HEK293 (cell line): ENCODE results near the gene SZT2.

Experiments
- CTCF ChIA-PET: fragments of 350-600 bp; formaldehyde crosslinking; extraction: SDS; loops from one replicate; lab custom pipeline; 2021; ENCODE audit warnings: antibody characterized with exemption; lab: Yijun Ruan, JAX
- POLR2A ChIA-PET: fragments of 300-600 bp; formaldehyde crosslinking; extraction: SDS; loops from one replicate; lab custom pipeline; 2020; ENCODE audit warnings: antibody characterized with exemption, inconsistent platforms; lab: Yijun Ruan, JAX
- H3K27ac ChIP-seq: fragments of 200-500 bp; sonication (Bioruptor generic); 2 replicates; pipeline ENCODE4 v1.5.1; 2014; ENCODE audit warnings: low read depth, low read length, control low read depth, inconsistent platforms; ENCODE audit errors: extremely low read depth
- H3K36me3 ChIP-seq, 2 experiments: fragments of 200-500 bp in 1 of 2; sonication (Bioruptor generic) in 1 of 2; 1 replicate in 1 of 2; 2 replicates in 1 of 2; pipeline ENCODE4 v1.5.1; 2014 to 2017; ENCODE audit warnings: inconsistent platforms in 2 of 2, low read length in 2 of 2; ENCODE audit not compliant: control insufficient read depth in 2 of 2, insufficient read depth in 1 of 2
- H3K4me1 ChIP-seq: fragments of 200-500 bp; sonication (Bioruptor generic); 2 replicates; pipeline ENCODE4 v1.5.1; 2014; ENCODE audit warnings: mild to moderate bottlenecking, low read length, inconsistent platforms; ENCODE audit not compliant: control insufficient read depth, insufficient read depth
- H3K4me3 ChIP-seq: 2 replicates; pipeline ENCODE4 v1.5.1; 2011; ENCODE audit warnings: low read depth, mild to moderate bottlenecking, control low read depth, low read length, moderate library complexity
- H3K9me3 ChIP-seq: fragments of 200-500 bp; sonication (Bioruptor generic); 2 replicates; pipeline ENCODE4 v1.5.1; 2014; ENCODE audit warnings: low read depth, low read length, inconsistent platforms; ENCODE audit not compliant: control insufficient read depth, insufficient read depth
- OVOL3 ChIP-seq: fragments of 450-650 bp; formaldehyde crosslinking; IDR thresholded peaks from 2 replicates; pipeline ENCODE4 v1.5.1; 2016; ENCODE audit warnings: missing biosample characterization, missing genetic modification characterization
- PRDM10 ChIP-seq: fragments of 450-650 bp; formaldehyde crosslinking; IDR thresholded peaks from 2 replicates; pipeline ENCODE4 v1.5.1; 2016; ENCODE audit warnings: missing biosample characterization, missing genetic modification characterization
- SP3 ChIP-seq: fragments of 450-650 bp; formaldehyde crosslinking; IDR thresholded peaks from 2 replicates; pipeline ENCODE4 v1.5.1; 2016; ENCODE audit warnings: missing biosample characterization, missing genetic modification characterization
- TCF7L2 ChIP-seq: IDR thresholded peaks from 2 replicates; pipeline ENCODE4 v1.6.1; 2011; ENCODE audit warnings: low read depth, mild to moderate bottlenecking, inconsistent platforms, low read length, moderate library complexity, borderline replicate concordance
- YY2 ChIP-seq: fragments of 450-650 bp; formaldehyde crosslinking; IDR thresholded peaks from 2 replicates; pipeline ENCODE4 v1.5.1; 2016; ENCODE audit warnings: missing biosample characterization, missing genetic modification characterization
- ZBTB44 ChIP-seq: fragments of 450-650 bp; IDR thresholded peaks from 2 replicates; pipeline ENCODE4 v1.5.1; 2018; ENCODE audit warnings: missing biosample characterization, mild to moderate bottlenecking, missing genetic modification characterization
- ZBTB7A ChIP-seq: fragments of 450-650 bp; formaldehyde crosslinking; IDR thresholded peaks from 2 replicates; pipeline ENCODE4 v1.5.1; 2016; ENCODE audit warnings: low read depth, missing biosample characterization, missing genetic modification characterization
- ZFHX2 ChIP-seq: fragments of 450-650 bp; formaldehyde crosslinking; conservative IDR thresholded peaks from 2 replicates; pipeline ENCODE4 v1.5.1; 2016; ENCODE audit warnings: missing biosample characterization, missing genetic modification characterization
- ZFP3 ChIP-seq: fragments of 450-650 bp; formaldehyde crosslinking; IDR thresholded peaks from 2 replicates; pipeline ENCODE4 v1.5.1; 2016; ENCODE audit warnings: low read depth, missing biosample characterization, missing genetic modification characterization
- ZNF133 ChIP-seq: fragments of 450-650 bp; formaldehyde crosslinking; IDR thresholded peaks from 2 replicates; pipeline ENCODE4 v1.5.1; 2016; ENCODE audit warnings: missing biosample characterization, missing genetic modification characterization
- ZNF174 ChIP-seq: fragments of 450-650 bp; formaldehyde crosslinking; IDR thresholded peaks from 2 replicates; pipeline ENCODE4 v1.5.0; 2017; ENCODE audit warnings: missing biosample characterization, mild to moderate bottlenecking, missing genetic modification characterization
- ZNF184 ChIP-seq: fragments of 450-650 bp; IDR thresholded peaks from 2 replicates; pipeline ENCODE4 v1.5.1; 2018; ENCODE audit warnings: missing biosample characterization, mild to moderate bottlenecking, missing genetic modification characterization
- ZNF266 ChIP-seq: fragments of 450-650 bp; formaldehyde crosslinking; IDR thresholded peaks from 2 replicates; pipeline ENCODE4 v1.5.1; 2016; ENCODE audit warnings: missing biosample characterization, missing genetic modification characterization, low read depth
- ZNF292 ChIP-seq: fragments of 450-650 bp; formaldehyde crosslinking; IDR thresholded peaks from 2 replicates; pipeline ENCODE4 v1.5.1; 2016; ENCODE audit warnings: low read depth, missing biosample characterization, missing genetic modification characterization, borderline replicate concordance
- ZNF341 ChIP-seq: fragments of 450-650 bp; formaldehyde crosslinking; IDR thresholded peaks from 2 replicates; pipeline ENCODE4; 2016; ENCODE audit warnings: low read depth, missing biosample characterization, missing genetic modification characterization
- ZNF362 ChIP-seq: fragments of 450-650 bp; formaldehyde crosslinking; IDR thresholded peaks from 2 replicates; pipeline ENCODE4 v1.5.1; 2016; ENCODE audit warnings: missing biosample characterization, missing genetic modification characterization
- ZNF513 ChIP-seq: fragments of 450-650 bp; IDR thresholded peaks from 2 replicates; pipeline ENCODE4 v1.5.1; 2018; ENCODE audit warnings: missing biosample characterization, missing genetic modification characterization
- ZNF560 ChIP-seq: fragments of 450-650 bp; formaldehyde crosslinking; IDR thresholded peaks from 2 replicates; pipeline ENCODE4 v1.5.1; 2017; ENCODE audit warnings: missing biosample characterization, missing genetic modification characterization, borderline replicate concordance
- ZNF623 ChIP-seq: fragments of 450-650 bp; formaldehyde crosslinking; IDR thresholded peaks from 2 replicates; pipeline ENCODE4 v1.5.1; 2016; ENCODE audit warnings: missing biosample characterization, missing genetic modification characterization
- ZNF777 ChIP-seq: fragments of 450-650 bp; formaldehyde crosslinking; IDR thresholded peaks from 2 replicates; pipeline ENCODE4 v1.5.1; 2017; ENCODE audit warnings: missing biosample characterization, missing genetic modification characterization, borderline replicate concordance
- ZNF837 ChIP-seq: fragments of 450-650 bp; formaldehyde crosslinking; IDR thresholded peaks from 2 replicates; pipeline ENCODE4 v1.5.1; 2016; ENCODE audit warnings: missing biosample characterization, missing genetic modification characterization
- TF ChIP-seq, protein P1 (sequence below): fragments of 450-650 bp; formaldehyde crosslinking; IDR thresholded peaks from 2 replicates; pipeline ENCODE4 v1.5.1; 2016; ENCODE audit warnings: missing biosample characterization, missing genetic modification characterization
- TF ChIP-seq, protein P2 (sequence below): fragments of 450-650 bp; formaldehyde crosslinking; IDR thresholded peaks from 2 replicates; pipeline ENCODE4 v1.5.1; 2016; ENCODE audit warnings: missing biosample characterization, missing genetic modification characterization

SZT2 gene

GRCh38 chr1:43477716-43478115 lies 88.0 kb downstream of the SZT2 start:
- no peak overlapping the region for H3K27ac ChIP-seq
- no peaks in the 10 kb centered on the region for H3K36me3 ChIP-seq
- ChIA-PET POLR2A (no interaction called here), CTCF (interaction anchor here (0.6 kb wide), 1 partner anchor 559 kb away, joined by 3 read pairs; no protein-coding TSS in a partner anchor)
- no peaks in the 10 kb centered on the region for H3K4me1 ChIP-seq
- no peak overlapping the region for H3K4me3 ChIP-seq
- no peaks in the 10 kb centered on the region for H3K9me3 ChIP-seq
- TF ChIP-seq PRDM10 (tag by site-specific recombination) (no peak), ZBTB7A (tag by site-specific recombination) (no peak), ZNF777 (tag by site-specific recombination) (no peak), TCF7L2 (no peak), ZBTB44 (tag by site-specific recombination) (no peak)

DNA sequence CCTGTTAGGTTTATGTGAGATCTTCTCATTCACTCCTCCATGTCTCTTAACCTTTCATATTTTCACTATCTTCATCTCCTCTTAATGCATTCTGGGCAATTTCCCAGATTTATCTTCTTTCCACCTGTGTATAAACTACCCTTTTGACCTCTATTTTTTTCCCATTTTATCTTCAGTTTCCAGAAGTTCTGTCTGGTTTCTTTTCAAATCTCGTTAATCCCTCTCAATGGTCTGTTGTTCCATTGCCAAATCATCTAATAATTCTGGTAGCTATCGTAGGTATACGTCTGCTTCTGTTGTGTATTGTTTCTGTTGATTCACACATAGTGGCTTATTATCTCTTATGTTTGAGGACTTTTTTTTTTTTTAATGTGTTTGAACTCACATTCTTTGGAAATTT lies 89.7 kb downstream of the SZT2 start:
- POLR2A ChIA-PET: no interaction called here
- no peak for TF ChIP-seq ZNF513
- TF ChIP-seq ZNF133 (tag by site-specific recombination): no peak
- no peak for TF ChIP-seq ZNF292 (tag by site-specific recombination)
- TF ChIP-seq ZNF560 (tag by site-specific recombination): no peak
- TF ChIP-seq ZNF623 (tag by site-specific recombination): no peak
- TF ChIP-seq YY2: no peak
- no peak for TF ChIP-seq ZNF184 (tag by site-specific recombination)
- no peak for TF ChIP-seq ZNF341 (tag by site-specific recombination)
- no peak for TF ChIP-seq ZNF837
- TF ChIP-seq, protein P1, sequence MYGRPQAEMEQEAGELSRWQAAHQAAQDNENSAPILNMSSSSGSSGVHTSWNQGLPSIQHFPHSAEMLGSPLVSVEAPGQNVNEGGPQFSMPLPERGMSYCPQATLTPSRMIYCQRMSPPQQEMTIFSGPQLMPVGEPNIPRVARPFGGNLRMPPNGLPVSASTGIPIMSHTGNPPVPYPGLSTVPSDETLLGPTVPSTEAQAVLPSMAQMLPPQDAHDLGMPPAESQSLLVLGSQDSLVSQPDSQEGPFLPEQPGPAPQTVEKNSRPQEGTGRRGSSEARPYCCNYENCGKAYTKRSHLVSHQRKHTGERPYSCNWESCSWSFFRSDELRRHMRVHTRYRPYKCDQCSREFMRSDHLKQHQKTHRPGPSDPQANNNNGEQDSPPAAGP: no peak

DNA sequence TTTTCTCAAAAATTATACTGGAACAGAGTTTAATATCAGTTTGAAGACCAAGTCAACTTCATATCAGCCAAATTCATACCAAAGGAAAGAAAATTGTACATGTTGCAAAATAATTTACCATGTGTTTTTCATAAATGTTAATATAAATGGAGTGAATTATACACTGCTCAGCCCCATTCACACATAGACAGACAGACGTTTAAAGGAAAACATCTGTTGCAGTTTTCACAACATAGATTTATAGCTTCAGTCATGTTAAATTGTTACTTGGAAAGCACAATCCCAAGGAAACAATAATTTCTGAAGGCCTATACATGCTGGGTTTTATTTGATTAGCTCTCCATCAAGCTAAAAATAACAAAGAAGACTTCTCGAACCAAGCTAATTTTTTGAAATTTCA lies 91.8 kb downstream of the SZT2 start:
- CTCF ChIA-PET: no interaction called here
- Histone ChIP-seq H3K4me1 (no peaks in the 10 kb centered on the region), H3K27ac (no peak overlapping the region), H3K36me3 (no peaks in the 10 kb centered on the region), H3K4me3 (no peak overlapping the region), H3K9me3 (no peaks in the 10 kb centered on the region)
- POLR2A ChIA-PET: interaction anchor here (0.6 kb wide), 1 partner anchor 34 kb away, joined by 3 read pairs; no protein-coding TSS in a partner anchor
- TF ChIP-seq ZFHX2 (tag by site-specific recombination) (no peak), ZFP3 (tag by site-specific recombination) (no peak), ZNF266 (tag by site-specific recombination) (no peak), OVOL3 (tag by site-specific recombination) (no peak), SP3 (tag by site-specific recombination) (no peak), ZNF174 (tag by site-specific recombination) (no peak), ZNF362 (no peak)
- TF ChIP-seq, protein P2, sequence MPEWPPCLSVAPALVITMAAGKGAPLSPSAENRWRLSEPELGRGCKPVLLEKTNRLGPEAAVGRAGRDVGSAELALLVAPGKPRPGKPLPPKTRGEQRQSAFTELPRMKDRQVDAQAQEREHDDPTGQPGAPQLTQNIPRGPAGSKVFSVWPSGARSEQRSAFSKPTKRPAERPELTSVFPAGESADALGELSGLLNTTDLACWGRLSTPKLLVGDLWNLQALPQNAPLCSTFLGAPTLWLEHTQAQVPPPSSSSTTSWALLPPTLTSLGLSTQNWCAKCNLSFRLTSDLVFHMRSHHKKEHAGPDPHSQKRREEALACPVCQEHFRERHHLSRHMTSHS (tag by site-specific recombination): no peak

More for the DNA sequence above, 89.7 kb downstream of the SZT2 start:
- Histone ChIP-seq H3K4me3 (no peak overlapping the region), H3K36me3 (no peaks in the 10 kb centered on the region), H3K27ac (no peak overlapping the region), H3K4me1 (no peaks in the 10 kb centered on the region), H3K9me3 (no peaks in the 10 kb centered on the region)
- CTCF ChIA-PET: no interaction called here
